SK-N-MC (cell line): ENCODE results near the gene PCCA.

Experiments used
- EZH2 ChIP-seq: fragments of 200-600 bp; sonication (generic); IDR thresholded peaks from one replicate; pipeline ENCODE4 v1.6.1; 2017; ENCODE audit warnings: antibody characterized with exemption
- POLR2AphosphoS5 ChIP-seq: IDR thresholded peaks from 2 replicates; pipeline ENCODE4 v1.6.1; 2012; ENCODE audit warnings: mild to moderate bottlenecking, low read depth, low read length, borderline replicate concordance

DNA sequence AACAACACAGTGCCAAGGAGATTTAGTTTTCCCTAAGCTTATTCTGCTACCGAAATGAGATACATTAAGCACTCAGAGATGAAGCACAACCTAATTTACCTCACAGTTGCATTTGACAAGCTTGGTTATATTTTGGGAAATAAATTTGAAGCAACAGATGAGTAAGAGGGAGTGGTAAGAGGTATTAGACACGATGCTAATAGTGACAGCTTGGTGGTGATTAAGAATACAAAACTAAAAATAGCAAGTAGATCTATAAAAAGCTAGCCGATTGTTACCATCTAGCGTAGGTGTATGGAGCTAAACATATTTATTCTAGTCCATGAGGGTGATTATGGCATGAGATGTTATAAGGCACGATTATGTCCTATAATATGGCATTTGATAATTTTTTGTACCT lies 208.5 kb downstream of the PCCA start:
- TF ChIP-seq EZH2 = no peak
- no peak for TF ChIP-seq POLR2AphosphoS5
